IMR-90 (cell line): ENCODE results near the gene ZNF679. TPM values are rescaled to one million over a fixed set of nuclear protein-coding genes. Genes with fewer than 3 reads are reported as not detected.

Source experiments
- ATAC-seq: fragments of 200-7000 bp; cut with Tn5 transposase; 2 replicates; pipeline ENCODE4 v1.9.1; 2020; ENCODE audit warnings: low read depth, mild to moderate bottlenecking, moderate library complexity
- BruUV-seq: library from RNA; stranded (reverse); fragments of 400-500 nt; replicated peaks from 2 replicates; lab custom pipeline; 2021; lab: Mats Ljungman, UMichigan
- CTCF ChIA-PET: fragments of 300-600 bp; formaldehyde crosslinking; extraction: SDS; loops from one replicate; lab custom pipeline; 2021; ENCODE audit warnings: antibody characterized with exemption; lab: Yijun Ruan, JAX
- POLR2A ChIA-PET: fragments of 300-600 bp; sonication (Branson Sonifier 250); formaldehyde crosslinking; loops from one replicate; lab custom pipeline; 2022; ENCODE audit warnings: antibody characterized with exemption; ENCODE audit not compliant: unreplicated experiment; lab: Charles Lee
- DNase-seq: peaks from one replicate; pipeline ENCODE4 v3.0.0; 2013
- H2AFZ ChIP-seq: replicated peaks from 2 replicates; pipeline ENCODE3; 2013; ENCODE audit warnings: low read length, mild to moderate bottlenecking; ENCODE audit not compliant: poor library complexity
- H2AK5ac ChIP-seq: 2 replicates; pipeline ENCODE4 v1.6.1; 2013; ENCODE audit warnings: low read depth, low read length, inconsistent platforms
- H2AK9ac ChIP-seq: replicated peaks from 2 replicates; pipeline ENCODE3; 2013; ENCODE audit warnings: mild to moderate bottlenecking, low read depth, low read length, moderate library complexity; ENCODE audit not compliant: poor library complexity
- H2BK120ac ChIP-seq: 2 replicates; pipeline ENCODE4 v1.6.1; 2013; ENCODE audit warnings: low read depth, low read length, inconsistent platforms
- H2BK15ac ChIP-seq: 3 replicates; pipeline ENCODE4 v1.6.1; 2013; ENCODE audit warnings: low read depth, low read length, inconsistent platforms
- H2BK20ac ChIP-seq: 2 replicates; pipeline ENCODE4 v1.6.1; 2013; ENCODE audit warnings: low read depth, mild to moderate bottlenecking, inconsistent platforms, low read length, moderate library complexity
- H2BK5ac ChIP-seq: 2 replicates; pipeline ENCODE4 v1.6.1; 2013; ENCODE audit warnings: mild to moderate bottlenecking, low read depth, low read length, inconsistent platforms; ENCODE audit not compliant: poor library complexity, severe bottlenecking
- H3K14ac ChIP-seq: replicated peaks from 2 replicates; pipeline ENCODE4 v1.6.1; 2013; ENCODE audit warnings: low read depth, low read length, inconsistent platforms
- H3K18ac ChIP-seq: 2 replicates; pipeline ENCODE4 v1.6.1; 2013; ENCODE audit warnings: low read depth, low read length, control low read depth
- H3K23ac ChIP-seq: 2 replicates; pipeline ENCODE4 v1.6.1; 2013; ENCODE audit warnings: low read depth, low read length, inconsistent platforms
- H3K27ac ChIP-seq: 2 replicates; pipeline ENCODE4 v1.5.1; 2013; ENCODE audit warnings: mild to moderate bottlenecking, control low read depth, low read length; ENCODE audit not compliant: insufficient read depth
- H3K27me3 ChIP-seq: 2 replicates; pipeline ENCODE4 v1.6.1; 2013; ENCODE audit warnings: low read length; ENCODE audit not compliant: control insufficient read depth, insufficient read depth
- H3K36me3 ChIP-seq: 2 replicates; pipeline ENCODE4 v1.6.1; 2013; ENCODE audit warnings: low read length, mixed read lengths; ENCODE audit not compliant: control insufficient read depth, insufficient read depth
- H3K4ac ChIP-seq: 2 replicates; pipeline ENCODE4 v1.6.1; 2013; ENCODE audit warnings: low read depth, low read length, inconsistent platforms
- H3K4me1 ChIP-seq: 2 replicates; pipeline ENCODE4 v1.6.1; 2013; ENCODE audit warnings: low read length, mixed read lengths; ENCODE audit not compliant: control insufficient read depth, insufficient read depth
- H3K4me2 ChIP-seq: 2 replicates; pipeline ENCODE4 v1.6.1; 2013; ENCODE audit warnings: low read depth, mild to moderate bottlenecking, control low read depth, low read length, moderate library complexity
- H3K4me3 ChIP-seq: 2 replicates; pipeline ENCODE4 v1.5.1; 2013; ENCODE audit warnings: low read depth, mild to moderate bottlenecking, control low read depth, low read length, moderate library complexity; ENCODE audit not compliant: insufficient read depth
- H3K56ac ChIP-seq: 2 replicates; pipeline ENCODE4 v1.6.1; 2013; ENCODE audit warnings: low read length, inconsistent platforms; ENCODE audit not compliant: insufficient read depth; ENCODE audit errors: extremely low read depth
- H3K79me1 ChIP-seq, 2 experiments: 2 replicates each; pipeline ENCODE4 v1.6.1; 2013; ENCODE audit warnings: low read length in 2 of 2, inconsistent platforms in 1 of 2, low read depth in 1 of 2
- H3K9ac ChIP-seq: 2 replicates; pipeline ENCODE4 v1.6.1; 2013; ENCODE audit warnings: low read depth, low read length, control low read depth
- H3K9me1 ChIP-seq: 2 replicates; pipeline ENCODE4 v1.6.1; 2013; ENCODE audit warnings: low read length, inconsistent platforms; ENCODE audit not compliant: insufficient read depth
- H3K9me3 ChIP-seq: 2 replicates; pipeline ENCODE4 v1.6.1; 2013; ENCODE audit warnings: low read length; ENCODE audit not compliant: control insufficient read depth, insufficient read depth
- H4K20me1 ChIP-seq: 2 replicates; pipeline ENCODE4 v1.6.1; 2013; ENCODE audit warnings: low read length, inconsistent platforms; ENCODE audit not compliant: insufficient read depth
- H4K5ac ChIP-seq: 2 replicates; pipeline ENCODE4 v1.6.1; 2013; ENCODE audit warnings: mild to moderate bottlenecking, low read depth, low read length, control low read depth
- H4K8ac ChIP-seq, 2 experiments: 2 replicates each; pipeline ENCODE4 v1.6.1; 2013; ENCODE audit warnings: low read depth in 2 of 2, low read length in 2 of 2, control low read depth in 1 of 2, inconsistent platforms in 1 of 2
- H4K91ac ChIP-seq: 2 replicates; pipeline ENCODE4 v1.6.1; 2013; ENCODE audit warnings: low read depth, low read length, inconsistent platforms; ENCODE audit not compliant: insufficient read depth
- BHLHE40 ChIP-seq: fragments of 150-350 bp; IDR thresholded peaks from 2 replicates; pipeline ENCODE4 v1.6.1; 2016; ENCODE audit warnings: mild to moderate bottlenecking, low read depth, low read length
- CEBPB ChIP-seq: IDR thresholded peaks from 2 replicates; pipeline ENCODE4 v1.6.1; 2012; ENCODE audit warnings: low read depth, low read length, improper control_type of control experiment
- CHD1 ChIP-seq: IDR thresholded peaks from 2 replicates; pipeline ENCODE4 v1.6.1; 2012; ENCODE audit warnings: low read depth, low read length, improper control_type of control experiment
- CTCF ChIP-seq: conservative IDR thresholded peaks from 2 replicates; pipeline ENCODE4 v1.5.1; 2012; ENCODE audit warnings: mild to moderate bottlenecking, low read depth, low read length, improper control_type of control experiment
- ELK1 ChIP-seq: fragments of 150-350 bp; IDR thresholded peaks from 2 replicates; pipeline ENCODE4 v1.6.1; 2016; ENCODE audit warnings: low read depth, mild to moderate bottlenecking, low read length, moderate library complexity, borderline replicate concordance
- FOS ChIP-seq: fragments of 150-350 bp; IDR thresholded peaks from 2 replicates; pipeline ENCODE4 v1.6.1; 2016; ENCODE audit warnings: low read depth, low read length
- MAFK ChIP-seq: IDR thresholded peaks from 2 replicates; pipeline ENCODE4 v1.6.1; 2012; ENCODE audit warnings: low read depth, low read length, improper control_type of control experiment
- MAZ ChIP-seq: IDR thresholded peaks from 2 replicates; pipeline ENCODE4 v1.6.1; 2012; ENCODE audit warnings: low read depth, mild to moderate bottlenecking, low read length, improper control_type of control experiment, moderate library complexity, borderline replicate concordance
- MXI1 ChIP-seq: IDR thresholded peaks from 2 replicates; pipeline ENCODE4 v1.6.1; 2012; ENCODE audit warnings: low read depth, mild to moderate bottlenecking, low read length, moderate library complexity, borderline replicate concordance
- NFE2L2 ChIP-seq: fragments of 150-350 bp; IDR thresholded peaks from 2 replicates; pipeline ENCODE4 v1.6.1; 2016; ENCODE audit warnings: low read depth, mild to moderate bottlenecking, low read length
- POLR2A ChIP-seq: IDR thresholded peaks from 2 replicates; pipeline ENCODE4 v1.6.1; 2012; ENCODE audit warnings: mild to moderate bottlenecking, low read depth, low read length
- RAD21 ChIP-seq: IDR thresholded peaks from 2 replicates; pipeline ENCODE4 v1.6.1; 2012; ENCODE audit warnings: low read length, improper control_type of control experiment
- RCOR1 ChIP-seq: IDR thresholded peaks from 2 replicates; pipeline ENCODE4 v1.6.1; 2012; ENCODE audit warnings: mild to moderate bottlenecking, low read length, improper control_type of control experiment; ENCODE audit not compliant: insufficient replicate concordance
- RFX5 ChIP-seq: IDR thresholded peaks from 2 replicates; pipeline ENCODE4 v1.8.0; 2012; ENCODE audit warnings: low read depth, mild to moderate bottlenecking, low read length, moderate library complexity
- SMC3 ChIP-seq: fragments of 150-350 bp; IDR thresholded peaks from 2 replicates; pipeline ENCODE4 v1.6.1; 2016; ENCODE audit warnings: low read depth, mild to moderate bottlenecking, antibody characterized with exemption, low read length, moderate library complexity
- USF2 ChIP-seq: fragments of 150-350 bp; IDR thresholded peaks from 2 replicates; pipeline ENCODE4 v1.6.1; 2017; ENCODE audit warnings: mild to moderate bottlenecking, antibody characterized with exemption, low read length, low read depth
- WGBS, 2 experiments: methylation state at CpG; one replicate each; pipeline versions ENCODE4 v1.1.5 to v1.1.7; 2013; ENCODE audit warnings: missing lambda C conversion rate in 2 of 2; ENCODE audit not compliant: insufficient read length in 1 of 2; ENCODE audit errors: extremely low coverage in 2 of 2; 5-methylcytosine and 5-hydroxymethylcytosine counted together
- dilution Hi-C: fragments of 300-500 bp; cut with HindIII; formaldehyde crosslinking; loops from one replicate; pipeline ENCODE4 v1.14.3; 2018; ENCODE audit warnings: low sequenced_read_pairs; ENCODE audit not compliant: unreplicated experiment
- in situ Hi-C: fragments of 300-500 bp; cut with MboI; formaldehyde crosslinking; loops from 3 replicates; pipeline ENCODE4 v1.14.3; 2019; ENCODE audit warnings: low sequenced_read_pairs, inconsistent platforms, mixed read lengths
- intact Hi-C: fragments of 100-400 bp; cut with micrococcal nuclease; formaldehyde crosslinking; loops from 2 replicates; pipeline ENCODE4 v1.10.0; 2022
- polyA plus RNA-seq, 3 experiments: library from polyadenylated mRNA; depleted of rRNA; stranded (reverse); fragments of >200 nt; gene quantifications; 2 replicates each; pipeline ENCODE4 v1.2.3, GENCODE V29; 2012; ENCODE audit warnings: low replicate concordance in 1 of 3
- total RNA-seq: library from RNA; depleted of rRNA; stranded (reverse); fragments of >200 nt; gene quantifications from 2 replicates; pipeline ENCODE4 v1.2.3, GENCODE V29; 2012

Gene ZNF679
- total and polyA plus RNA-seq, 2 of the 4 experiments (the other 2 are of a cell fraction), result not detected

DNA sequence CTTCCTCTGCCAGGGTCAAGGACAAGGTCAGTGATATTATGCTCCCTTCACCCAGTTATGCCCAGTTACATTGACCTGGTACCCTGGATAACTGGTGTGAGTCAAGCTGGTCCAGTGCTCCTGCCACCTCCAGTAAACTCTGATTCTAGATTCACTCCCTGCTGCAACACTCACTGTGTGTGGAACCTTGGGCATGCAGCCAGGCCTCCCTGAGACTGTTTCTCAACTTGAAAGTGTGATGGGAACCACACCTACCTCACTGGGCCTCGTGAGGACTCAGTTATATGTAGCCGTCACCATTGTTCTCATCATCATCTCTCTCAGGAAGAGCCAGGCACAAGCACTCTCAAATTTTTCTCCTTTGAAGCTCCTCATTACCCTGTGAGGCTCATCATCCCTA, 84.6 kb downstream of the ZNF679 start:
- no peak for TF ChIP-seq RFX5
- no peak for TF ChIP-seq ELK1
- no peak for TF ChIP-seq CEBPB
- no peak for TF ChIP-seq MXI1
- no peak for TF ChIP-seq USF2
- no peak for TF ChIP-seq FOS
- no peak for TF ChIP-seq CTCF
- no peak for TF ChIP-seq BHLHE40
- TF ChIP-seq SMC3, result no peak
- TF ChIP-seq CHD1, result no peak
- TF ChIP-seq MAFK, result no peak
- TF ChIP-seq NFE2L2, result no peak
- no peak for TF ChIP-seq MAZ
- no peak for TF ChIP-seq RAD21
- no peak for TF ChIP-seq RCOR1
- TF ChIP-seq POLR2A, result no peak
- no peaks in the 10 kb centered on the region for H3K9me1 ChIP-seq
- H2AK9ac ChIP-seq, result no peak overlapping the region
- peaks cover 3 to 11% of the 10 kb centered on the region in 2 experiments for H3K79me1 ChIP-seq
- no peak overlapping the region for H3K27ac ChIP-seq
- H4K91ac ChIP-seq, result no peak overlapping the region
- ATAC-seq (no peak), DNase-seq (no peak)
- no peak overlapping the region for H4K5ac ChIP-seq
- no peak overlapping the region for H3K9ac ChIP-seq
- H3K14ac ChIP-seq, result no peak overlapping the region
- no peak overlapping the region for H4K8ac ChIP-seq
- dilution Hi-C loops, result no loop called here
- H3K56ac ChIP-seq, result no peak overlapping the region
- H3K36me3 ChIP-seq, result no peaks in the 10 kb centered on the region
- H3K4me2 ChIP-seq, result no peak overlapping the region
- no peak overlapping the region for H3K4me3 ChIP-seq
- no CpG with 5 or more reads among the region's 2 CpGs for WGBS, 2 experiments
- in situ Hi-C loops, result no loop called here
- CTCF ChIA-PET, result no interaction called here
- no peak overlapping the region for H3K18ac ChIP-seq
- no peak overlapping the region for H2BK5ac ChIP-seq
- no peak overlapping the region for H2BK20ac ChIP-seq
- no TSS peak for BruUV-seq
- POLR2A ChIA-PET, result no interaction called here
- no peak overlapping the region for H2AFZ ChIP-seq
- H3K27me3 ChIP-seq, result no peaks in the 10 kb centered on the region
- no peaks in the 10 kb centered on the region for H4K20me1 ChIP-seq
- H2BK120ac ChIP-seq, result no peak overlapping the region
- no peak overlapping the region for H2AK5ac ChIP-seq
- H3K4me1 ChIP-seq, result no peaks in the 10 kb centered on the region
- no peak overlapping the region for H2BK15ac ChIP-seq
- no peaks in the 10 kb centered on the region for H3K9me3 ChIP-seq
- intact Hi-C loops, result no loop called here
- no peak overlapping the region for H3K4ac ChIP-seq
- no peak overlapping the region for H3K23ac ChIP-seq
